HG03342 (cell line): ENCODE data around the gene SPECC1L.

Source experiments
- ATAC-seq: cut with Tn5 transposase; IDR thresholded peaks from one replicate; pipeline ENCODE4 v1.9.1; 2021; ENCODE audit warnings: mild to moderate bottlenecking, moderate library complexity; ENCODE audit not compliant: unreplicated experiment

SPECC1L gene

GRCh38 chr22:24463071-24463760, 192.6 kb downstream of the SPECC1L start:
- no peak for ATAC-seq

DNA sequence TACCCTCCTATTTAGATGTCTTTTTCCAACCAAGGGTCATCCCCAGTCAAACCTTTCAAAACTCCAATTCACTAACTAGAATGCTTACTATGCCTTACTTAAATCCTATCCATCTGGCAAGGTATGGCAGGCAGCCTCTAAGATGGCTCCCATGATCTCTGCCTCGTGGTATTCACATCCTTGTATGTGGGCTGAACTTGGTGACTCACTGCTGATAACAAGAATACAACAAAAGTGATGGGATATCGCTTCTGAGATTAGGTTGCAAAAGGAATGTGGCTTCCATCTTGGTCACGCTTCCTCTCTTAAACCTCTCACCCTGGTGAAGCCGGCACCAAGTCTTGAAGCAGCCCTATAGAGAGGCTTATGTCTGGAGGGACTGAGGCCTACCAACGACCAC, 194.9 kb downstream of the SPECC1L start:
- no peak for ATAC-seq

- ATAC-seq: no peak
Observed at GRCh38 chr22:24465975-24466374, 195.3 kb downstream of the SPECC1L start.

DNA sequence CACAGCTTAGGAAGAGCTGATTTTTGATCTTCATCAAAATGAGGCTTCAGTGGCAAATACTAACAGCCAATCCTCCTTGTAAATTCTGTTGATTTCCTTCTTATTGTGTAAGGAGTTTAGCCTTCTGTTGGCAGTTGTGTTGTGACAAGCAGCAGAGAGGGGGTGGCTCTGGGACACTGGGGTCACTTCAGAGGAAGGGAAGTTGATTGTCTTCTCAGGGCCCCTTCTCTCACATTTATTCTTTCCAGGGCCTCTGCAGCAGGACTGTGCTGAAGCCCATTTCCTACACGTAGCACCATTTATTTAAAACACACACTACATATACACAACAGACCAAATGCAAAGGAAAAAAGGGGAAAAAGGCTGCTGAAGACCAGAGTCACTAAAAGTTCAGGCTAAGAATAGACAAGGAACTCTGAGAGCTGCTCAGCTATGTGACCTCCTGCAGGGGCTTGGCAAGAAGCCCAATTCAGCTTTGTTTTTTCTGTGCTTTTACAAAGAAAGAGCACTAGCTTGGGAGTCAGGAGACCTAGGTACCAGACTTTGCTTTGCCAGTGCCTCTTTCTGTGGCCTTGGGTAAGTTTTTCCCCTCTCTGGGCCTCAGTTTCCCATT, 196.2 kb downstream of the SPECC1L start:
- ATAC-seq: no peak

GRCh38 chr22:24467340-24467739, 196.7 kb downstream of the SPECC1L start:
- ATAC-seq: no peak
